NCI-H524 treated with DMSO at 0.1 percent for 48 hours (cell line): ENCODE results near the gene KCNJ18.
"Not testable (repeated sequence)": the region's sequence is repeated elsewhere in the genome, so short reads cannot be mapped to it uniquely, and the experiment has no call there.

Experiments used
- DNase-seq: peaks from one replicate; lab custom pipeline; 2025; lab: John Stamatoyannopoulos, UW

Gene KCNJ18

GRCh38 chr17:21685061-21685795 lies 7.1 kb upstream of the KCNJ18 start:
- DNase-seq = not testable (repeated sequence)

- no peak for DNase-seq
Observed at GRCh38 chr17:21686165-21687015, 5.9 kb upstream of the KCNJ18 start.

GRCh38 chr17:21687136-21687953 lies 5.0 kb upstream of the KCNJ18 start:
- DNase-seq = no peak

- DNase-seq = no peak
Observed at GRCh38 chr17:21688293-21688949, 3.9 kb upstream of the KCNJ18 start.

- DNase-seq = no peak
Observed at GRCh38 chr17:21689604-21690003, 2.7 kb upstream of the KCNJ18 start.

- DNase-seq = not testable (repeated sequence)
Observed at GRCh38 chr17:21690811-21691210, 1.5 kb upstream of the KCNJ18 start.

- not testable (repeated sequence) for DNase-seq
Observed at GRCh38 chr17:21691481-21691880, 842 bp upstream of the KCNJ18 start.

- not testable (repeated sequence) for DNase-seq
Observed at GRCh38 chr17:21692704-21693065, 362 bp downstream of the KCNJ18 start.

GRCh38 chr17:21693391-21693796 lies 1.1 kb downstream of the KCNJ18 start:
- not testable (repeated sequence) for DNase-seq

GRCh38 chr17:21693937-21694336 lies 1.6 kb downstream of the KCNJ18 start:
- not testable (repeated sequence) for DNase-seq

- DNase-seq = not testable (repeated sequence)
Observed at GRCh38 chr17:21696227-21696626, 3.9 kb downstream of the KCNJ18 start.

GRCh38 chr17:21696842-21697507 lies 4.7 kb downstream of the KCNJ18 start:
- DNase-seq = not testable (repeated sequence)

- not testable (repeated sequence) for DNase-seq
Observed at GRCh38 chr17:21697508-21697860, 5.2 kb downstream of the KCNJ18 start.

- peak; percentile 51 for DNase-seq
Observed at GRCh38 chr17:21698437-21699075, 6.2 kb downstream of the KCNJ18 start.

GRCh38 chr17:21699124-21699523 lies 6.8 kb downstream of the KCNJ18 start:
- DNase-seq = not testable (repeated sequence)

GRCh38 chr17:21699573-21700236 lies 7.4 kb downstream of the KCNJ18 start:
- not testable (repeated sequence) for DNase-seq

- DNase-seq = not testable (repeated sequence)
Observed at GRCh38 chr17:21701090-21701489, 8.8 kb downstream of the KCNJ18 start.

- not testable (repeated sequence) for DNase-seq
Observed at GRCh38 chr17:21702029-21702428, 9.7 kb downstream of the KCNJ18 start.

- not testable (repeated sequence) for DNase-seq
Observed at GRCh38 chr17:21702521-21702920, 10.2 kb downstream of the KCNJ18 start.
